Raji (cell line): ENCODE measurements around the gene WNT7B.

ENCODE experiments used
- POLR2A ChIP-seq: IDR thresholded peaks from 2 replicates; pipeline ENCODE4 v1.6.1; 2011; ENCODE audit warnings: low read depth, low read length, control low read depth; ENCODE audit not compliant: insufficient read depth

WNT7B gene

GRCh38 chr22:45891471-45891995, 85.4 kb downstream of the WNT7B start:
- TF ChIP-seq POLR2A = no peak

- TF ChIP-seq POLR2A = no peak
These were observed 85.9 kb downstream of the WNT7B start for GRCh38 chr22:45891021-45891421.

GRCh38 chr22:45890351-45890635, 86.7 kb downstream of the WNT7B start:
- no peak for TF ChIP-seq POLR2A

GRCh38 chr22:45889539-45890350, 87.2 kb downstream of the WNT7B start:
- TF ChIP-seq POLR2A = no peak

GRCh38 chr22:45889093-45889538, 87.8 kb downstream of the WNT7B start:
- TF ChIP-seq POLR2A = no peak

GRCh38 chr22:45888221-45889092, 88.5 kb downstream of the WNT7B start:
- TF ChIP-seq POLR2A = no peak

GRCh38 chr22:45887202-45888131, 89.5 kb downstream of the WNT7B start:
- TF ChIP-seq POLR2A = no peak

- TF ChIP-seq POLR2A = no peak
These were observed 90.4 kb downstream of the WNT7B start for GRCh38 chr22:45886540-45886939.

- no peak for TF ChIP-seq POLR2A
These were observed 91.0 kb downstream of the WNT7B start for GRCh38 chr22:45885941-45886395.

GRCh38 chr22:45885171-45885840, 91.7 kb downstream of the WNT7B start:
- TF ChIP-seq POLR2A = no peak

GRCh38 chr22:45884201-45885062, 92.5 kb downstream of the WNT7B start:
- TF ChIP-seq POLR2A = no peak

- TF ChIP-seq POLR2A = no peak
These were observed 93.2 kb downstream of the WNT7B start for GRCh38 chr22:45883811-45884170.
